Measurements from ENCODE around the gene TUBB4A.

Gene TUBB4A

DNA sequence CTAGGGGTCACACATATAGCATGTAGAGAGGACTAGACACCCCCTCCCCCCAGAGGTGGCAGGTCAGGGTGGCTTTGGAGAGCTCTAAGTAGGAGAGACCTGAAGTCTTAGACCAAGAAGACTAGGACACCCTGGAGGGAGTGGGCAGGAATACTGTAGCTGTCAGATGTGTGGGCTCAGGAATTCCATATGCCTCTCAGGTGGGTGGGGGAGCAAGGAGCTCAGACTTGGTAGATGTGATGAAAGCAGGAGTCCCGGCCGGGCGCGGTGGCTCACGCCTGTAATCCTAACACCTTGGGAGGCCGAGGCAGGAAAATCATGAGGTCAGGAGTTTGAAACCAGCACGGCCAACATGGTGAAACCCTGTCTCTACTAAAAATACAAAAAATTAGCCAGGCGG, 36.4 kb downstream of the TUBB4A start:
- no peak for DNase-seq

DNA sequence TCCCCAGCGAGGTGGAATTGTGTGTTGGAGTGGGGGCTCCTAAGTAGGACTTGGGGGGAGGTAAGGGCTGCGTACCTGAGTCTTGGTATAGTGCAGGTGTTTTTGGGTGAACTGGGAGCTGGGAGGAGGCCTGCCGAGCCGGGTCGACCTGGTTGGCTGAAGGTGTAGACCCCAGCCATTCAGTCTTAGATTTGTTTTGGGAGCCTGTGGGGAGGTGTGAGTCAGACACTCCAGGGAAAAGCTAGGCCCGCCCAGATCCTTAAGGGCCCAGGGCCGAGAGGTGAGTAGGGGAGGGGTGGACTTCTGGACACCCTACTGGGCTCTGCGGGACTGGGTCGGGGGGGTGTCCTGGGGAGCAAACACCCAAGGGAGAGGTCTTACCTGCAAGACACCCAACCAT, 37.1 kb downstream of the TUBB4A start:
- DNase-seq = no peak

DNA sequence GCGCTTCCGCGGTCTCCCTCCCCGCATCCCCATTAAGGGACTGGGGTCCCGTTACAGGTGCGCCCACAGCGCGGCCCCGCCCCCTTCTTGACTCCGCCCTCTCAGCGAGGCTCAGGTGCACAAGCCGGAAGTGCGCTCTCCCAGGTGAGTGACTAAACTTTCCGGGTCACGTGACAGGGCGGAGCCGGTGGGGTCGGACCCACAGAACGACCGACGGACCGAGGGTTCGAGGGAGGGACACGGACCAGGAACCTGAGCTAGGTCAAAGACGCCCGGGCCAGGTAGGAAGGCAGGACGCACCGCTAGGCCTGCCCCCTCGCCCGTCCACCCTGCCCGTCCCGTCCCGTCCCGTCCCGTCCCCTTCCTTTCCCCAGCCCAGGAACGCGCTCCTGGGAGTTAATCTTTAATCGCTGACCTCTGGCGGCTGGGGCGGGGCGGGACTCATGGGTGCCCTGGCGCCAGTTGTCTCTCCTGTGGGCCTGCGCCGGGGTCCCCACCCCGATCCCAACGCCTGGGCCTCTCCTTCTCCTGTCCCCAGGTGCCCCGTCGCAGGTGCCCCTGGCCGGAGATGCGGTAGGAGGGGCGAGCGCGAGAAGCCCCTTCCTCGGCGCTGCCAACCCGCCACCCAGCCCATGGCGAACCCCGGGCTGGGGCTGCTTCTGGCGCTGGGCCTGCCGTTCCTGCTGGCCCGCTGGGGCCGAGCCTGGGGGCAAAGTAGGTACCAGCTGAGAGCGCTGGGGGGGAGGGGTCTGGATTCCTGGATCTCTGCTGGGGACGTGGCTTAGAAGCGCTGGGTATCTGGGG, 37.8 kb downstream of the TUBB4A start, which contains the start of gene CRB3:
Gene CRB3 (plus strand): TSS at position 202 of the 804 bp plus-strand sequence. CDS start 431 bp downstream, at position 633.
- no peak for DNase-seq

DNA sequence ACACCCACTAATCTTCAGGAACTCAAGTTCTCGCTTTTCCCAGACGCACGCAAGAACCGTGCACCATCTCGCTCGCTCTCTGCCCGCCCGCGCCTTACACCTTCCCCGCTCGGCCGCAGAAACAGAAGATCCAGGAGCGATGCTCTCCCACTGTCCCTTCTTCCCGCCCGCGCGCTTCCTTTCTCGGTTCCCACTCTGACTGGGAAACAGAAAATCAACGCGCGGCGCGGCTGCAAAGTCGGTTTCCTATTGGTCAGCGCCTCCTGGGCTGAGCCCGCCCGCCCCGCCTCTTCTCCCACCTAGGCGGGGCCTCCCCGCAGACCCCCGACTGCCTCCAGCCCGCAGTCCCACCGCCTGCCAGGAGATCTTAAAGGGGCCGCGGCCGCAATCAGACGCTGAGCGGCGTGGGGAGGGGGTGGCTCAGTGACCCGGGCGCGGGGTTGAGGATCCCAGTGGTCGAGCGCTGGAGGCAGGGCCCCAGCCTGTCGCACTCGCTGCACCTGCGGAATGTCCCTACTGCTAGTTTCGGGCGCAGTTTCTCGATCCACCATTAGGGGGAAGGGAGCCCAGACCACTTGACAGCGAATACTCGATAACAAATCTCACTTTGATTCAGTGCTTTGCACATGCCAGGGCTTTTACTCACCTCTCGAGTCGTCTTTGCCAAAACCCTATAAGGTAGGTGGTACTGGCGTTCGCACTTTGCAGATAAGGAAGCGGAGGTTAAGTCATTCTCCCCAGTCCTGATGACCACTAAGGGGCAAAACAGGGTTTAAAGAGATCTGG, 41.8 kb downstream of the TUBB4A start:
- DNase-seq = peak; percentile 98

DNA sequence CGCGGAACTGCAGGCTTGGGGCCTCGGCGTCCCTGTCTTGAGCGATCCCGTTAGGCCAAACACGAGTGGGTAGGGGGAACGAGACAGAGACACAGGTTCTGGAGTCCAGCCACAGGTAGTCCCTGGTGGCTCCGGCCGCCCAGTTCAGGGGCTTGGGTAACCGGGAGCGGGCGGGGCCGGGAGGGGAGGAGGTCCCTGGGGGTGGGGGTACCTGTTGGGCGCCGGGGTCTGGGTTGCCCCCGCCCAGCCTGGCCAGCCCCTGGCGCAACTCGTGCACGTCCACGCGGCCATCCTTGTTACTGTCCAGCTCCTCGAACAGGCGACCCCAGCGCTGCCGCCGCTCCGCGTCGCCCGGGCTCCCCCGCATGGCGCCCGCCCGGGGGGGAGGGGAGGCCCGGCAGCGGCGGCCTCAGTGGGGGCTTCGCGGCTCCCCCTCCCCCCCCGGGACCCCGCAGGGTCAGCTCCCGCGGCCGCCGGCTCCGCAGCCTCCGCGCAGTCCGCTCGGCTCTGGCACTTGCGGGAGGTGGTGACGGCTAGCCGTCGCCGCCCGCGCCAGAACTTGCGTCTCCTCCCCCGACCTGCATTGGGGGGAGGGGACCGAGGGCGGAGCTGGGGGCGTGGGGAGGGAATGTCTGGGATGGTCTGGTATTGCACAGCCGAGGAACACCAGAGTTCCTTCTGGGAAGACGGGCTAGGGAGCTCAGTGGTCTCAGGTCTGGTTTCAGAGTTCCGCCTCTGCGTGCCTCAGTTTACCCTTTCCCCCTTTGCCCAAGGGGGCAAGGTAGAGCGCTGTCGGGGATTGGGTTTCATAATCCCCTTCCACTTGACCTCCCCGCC, 42.6 kb downstream of the TUBB4A start, which contains the start of gene SLC25A23:
Gene SLC25A23 (minus strand): TSS at position 531 of the 837 bp plus-strand sequence. CDS start 164 bp downstream, at position 367.
- DNase-seq = peak; percentile 88

DNA sequence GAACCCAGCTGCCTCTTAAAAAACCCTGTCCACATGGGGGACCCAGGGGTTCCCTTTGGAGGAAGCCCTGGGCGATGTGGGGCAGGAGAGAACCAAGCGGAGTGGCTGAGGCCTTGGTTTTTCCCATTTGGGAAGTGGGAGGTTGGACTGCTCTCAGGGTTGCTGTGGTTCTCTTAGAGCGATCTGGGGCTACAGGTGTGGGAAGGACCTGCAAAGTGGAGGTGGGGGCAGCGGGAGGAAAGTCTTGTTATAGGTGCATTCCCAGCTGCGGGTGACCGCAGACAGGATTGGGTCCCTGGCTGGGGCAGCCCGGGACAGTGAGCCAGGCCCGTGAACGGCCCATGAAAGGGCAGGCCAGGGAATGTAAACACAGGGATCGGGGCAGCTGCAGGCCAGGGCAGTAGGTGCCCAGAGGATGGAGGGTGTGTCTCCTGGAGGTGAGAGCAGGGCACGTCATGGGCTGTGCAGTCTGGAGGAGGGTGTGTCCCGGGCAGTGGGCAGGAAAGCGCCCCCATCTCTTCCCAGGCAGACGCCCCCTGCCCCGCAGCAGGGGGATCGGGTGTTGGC, 43.3 kb downstream of the TUBB4A start:
- DNase-seq = no peak

DNA sequence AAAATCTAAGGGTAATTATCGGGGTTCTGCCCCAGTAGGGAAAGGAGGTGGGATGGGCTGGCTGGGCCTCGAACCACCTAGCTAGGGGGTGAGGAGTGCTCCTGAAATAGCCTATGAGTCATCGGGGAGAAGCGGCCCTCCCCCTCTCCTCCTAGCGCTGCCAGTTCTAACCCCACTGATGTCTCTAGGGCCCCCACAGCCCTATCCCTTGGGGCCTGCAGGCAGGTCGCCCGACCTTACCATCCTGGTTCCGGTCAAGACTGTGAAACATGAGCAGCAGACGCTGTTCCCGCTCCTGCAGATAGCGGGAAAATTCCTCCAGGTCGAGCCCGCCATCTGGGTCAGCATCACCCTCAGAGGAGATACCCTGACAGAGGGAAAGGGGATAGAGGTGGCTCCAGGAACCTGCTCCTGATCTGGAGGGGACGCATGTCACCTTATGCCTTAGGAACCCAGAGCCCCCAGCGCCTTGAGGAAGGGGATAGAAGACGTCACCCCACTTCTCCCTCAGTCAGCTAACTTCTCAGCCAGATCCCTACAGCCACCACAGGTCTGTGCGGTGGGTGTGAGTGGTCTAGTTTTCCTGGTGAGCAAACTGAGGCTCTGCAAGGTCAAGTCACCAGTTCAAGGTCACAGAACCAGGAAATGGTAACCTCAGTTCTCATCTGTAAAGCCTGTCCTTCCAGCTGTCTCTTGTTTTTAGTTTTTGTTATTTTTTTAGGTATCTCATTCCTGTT, 44.0 kb downstream of the TUBB4A start:
- DNase-seq = no peak

DNA sequence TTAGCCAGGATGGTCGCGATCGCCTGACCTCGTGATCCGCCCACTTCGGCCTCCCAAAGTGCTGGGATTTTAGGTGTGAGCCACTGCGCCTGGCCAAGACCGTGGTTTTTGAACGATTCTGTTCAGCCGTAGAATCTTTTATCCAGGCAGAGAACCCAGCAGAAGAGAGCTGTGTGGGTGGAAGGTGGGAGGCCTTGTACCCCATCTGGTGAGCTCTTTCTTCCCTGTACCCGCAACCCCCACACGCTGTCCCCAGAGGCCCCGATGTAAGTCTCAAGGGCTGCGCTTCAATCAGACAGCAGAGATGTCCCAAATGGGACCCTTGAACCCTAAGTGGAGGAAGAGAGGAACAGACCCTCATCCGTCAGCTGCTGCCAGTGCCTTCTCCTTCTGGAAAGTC, 46.2 kb downstream of the TUBB4A start:
- DNase-seq = no peak

DNA sequence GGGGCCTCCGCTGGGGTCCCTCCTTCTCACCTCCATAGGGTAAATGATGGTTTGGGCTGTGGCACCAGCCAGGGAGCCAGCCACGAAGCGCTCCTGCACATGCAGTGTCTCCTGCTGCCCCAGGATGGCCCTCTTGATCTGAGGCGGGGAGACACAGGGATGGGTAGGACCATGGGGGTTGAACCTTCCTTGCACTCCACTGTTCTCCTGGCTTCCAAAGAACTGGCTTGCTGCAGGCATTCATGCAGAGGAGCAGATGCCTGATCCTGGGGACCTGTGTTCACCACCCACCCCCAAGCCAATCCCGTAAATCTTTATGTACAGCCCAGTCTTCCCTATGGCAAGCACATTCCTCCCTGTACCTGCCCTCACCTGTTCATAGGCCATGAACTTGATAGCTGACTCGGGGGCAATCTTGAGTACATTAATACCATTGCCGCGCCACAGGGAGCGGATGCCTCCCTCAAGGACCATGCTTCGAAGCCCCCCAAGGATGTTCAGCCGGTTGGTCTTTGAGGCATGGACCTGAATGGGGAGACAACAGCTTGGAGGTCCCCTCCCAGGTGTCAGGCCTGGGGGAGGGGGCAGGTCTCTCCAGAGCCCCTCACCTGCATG, 48.1 kb downstream of the TUBB4A start:
- no peak for DNase-seq

DNA sequence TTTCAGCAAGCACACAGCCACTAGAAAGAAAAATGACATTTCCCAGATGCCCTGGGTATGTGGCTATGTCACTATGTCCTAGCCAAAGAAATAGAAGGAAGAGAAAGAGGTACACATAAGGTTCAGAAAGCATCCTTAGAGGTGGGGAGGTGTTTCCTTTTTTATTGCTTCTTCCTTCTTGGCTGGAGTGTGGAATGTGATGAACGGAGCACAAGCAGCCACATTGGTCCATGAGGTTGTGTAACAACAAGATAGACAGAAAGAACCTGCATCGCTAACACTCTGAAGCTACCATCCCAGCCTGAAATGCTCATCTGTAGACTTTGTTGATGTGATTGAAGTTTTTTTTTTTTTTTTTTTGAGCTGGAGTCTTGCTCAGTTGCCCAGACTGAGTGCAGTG, 49.2 kb downstream of the TUBB4A start:
- DNase-seq = no peak

DNA sequence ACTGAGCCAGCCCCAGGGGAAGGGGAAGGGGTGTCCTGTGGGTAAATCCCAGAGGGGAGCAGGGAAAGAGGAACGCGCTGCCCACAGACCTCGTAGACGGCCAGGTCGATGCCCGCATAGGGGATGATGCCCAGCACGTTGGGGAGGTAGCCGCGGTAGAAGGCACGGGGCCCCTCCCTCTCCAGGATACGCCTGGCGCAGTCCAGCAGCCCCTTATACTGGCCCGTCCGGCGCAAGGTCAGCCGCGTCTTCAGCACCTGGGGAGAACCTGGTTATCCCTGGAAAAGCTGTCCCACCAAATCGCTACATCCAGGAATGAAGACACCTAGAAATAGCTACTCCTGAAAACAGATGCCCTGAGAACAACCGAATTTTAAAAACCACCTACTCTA, 49.9 kb downstream of the TUBB4A start:
- no peak for DNase-seq

DNA sequence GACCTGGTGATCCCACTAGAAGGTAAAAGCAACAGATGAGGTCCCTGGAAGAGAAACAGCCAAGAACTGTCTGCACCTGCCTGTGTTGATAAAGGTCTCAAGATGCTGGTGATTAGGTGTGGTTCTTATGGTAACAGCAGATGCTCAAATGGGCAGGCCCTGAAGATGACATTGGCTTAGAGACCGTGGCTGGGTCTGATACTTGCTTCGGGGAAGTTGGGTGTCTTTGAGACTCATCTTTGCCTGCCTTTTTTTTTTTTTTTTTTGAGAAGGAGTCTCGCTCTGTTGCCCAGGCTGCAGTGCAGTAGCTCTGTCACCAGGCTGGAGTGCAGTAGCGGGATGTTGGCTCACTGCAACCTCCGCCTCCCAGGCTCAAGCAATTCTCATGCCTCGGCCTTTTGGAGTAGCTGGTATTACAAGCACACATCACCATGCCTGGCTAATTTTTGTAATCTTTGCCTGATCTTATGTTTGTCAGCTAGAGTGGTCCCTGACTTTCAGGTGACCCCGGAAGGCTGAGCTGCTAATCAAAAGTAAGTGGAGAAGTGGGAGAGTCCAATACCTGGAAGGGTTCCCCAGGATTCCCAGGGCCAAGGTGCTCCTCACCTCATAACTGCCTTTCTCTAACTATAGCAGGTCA, 50.4 kb downstream of the TUBB4A start:
- no peak for DNase-seq

DNA sequence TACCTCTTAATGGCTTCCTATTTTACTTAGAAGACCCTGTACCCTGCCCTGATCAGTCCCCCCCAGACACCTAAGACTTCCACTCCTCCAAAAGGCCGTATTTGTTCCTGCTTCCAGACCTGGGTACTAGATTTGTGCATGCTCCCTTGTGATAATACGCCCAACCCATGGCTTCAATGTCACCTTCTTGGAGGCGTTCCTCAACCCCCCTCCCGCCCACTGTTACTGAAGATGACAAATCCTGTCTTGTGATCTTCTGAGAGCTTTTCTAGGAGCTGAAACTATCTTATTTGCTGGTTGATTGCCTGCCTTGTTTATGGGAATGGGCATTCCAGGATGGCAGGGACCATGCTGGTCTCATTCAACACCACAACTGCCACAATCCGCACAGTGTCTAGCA, 51.9 kb downstream of the TUBB4A start:
- DNase-seq = no peak

DNA sequence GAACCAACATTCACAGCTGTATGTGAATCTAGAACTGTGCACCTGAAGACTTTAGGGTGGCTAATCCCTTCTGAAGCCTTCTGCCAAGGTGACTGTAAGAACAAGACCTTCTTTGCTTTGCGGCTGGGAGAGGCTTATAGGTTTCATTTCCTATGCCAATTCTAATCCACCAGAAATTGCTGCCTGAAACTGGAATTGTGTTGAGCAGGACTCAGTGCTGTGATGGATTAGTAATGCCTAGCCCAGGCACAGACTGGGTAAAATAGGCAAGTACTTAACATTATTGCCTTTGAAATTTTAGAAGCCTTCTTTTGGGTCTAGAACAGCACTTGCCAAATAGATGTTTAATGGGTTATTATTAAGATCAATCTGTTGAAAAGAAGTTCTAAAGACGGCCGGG, 54.1 kb downstream of the TUBB4A start:
- no peak for DNase-seq

DNA sequence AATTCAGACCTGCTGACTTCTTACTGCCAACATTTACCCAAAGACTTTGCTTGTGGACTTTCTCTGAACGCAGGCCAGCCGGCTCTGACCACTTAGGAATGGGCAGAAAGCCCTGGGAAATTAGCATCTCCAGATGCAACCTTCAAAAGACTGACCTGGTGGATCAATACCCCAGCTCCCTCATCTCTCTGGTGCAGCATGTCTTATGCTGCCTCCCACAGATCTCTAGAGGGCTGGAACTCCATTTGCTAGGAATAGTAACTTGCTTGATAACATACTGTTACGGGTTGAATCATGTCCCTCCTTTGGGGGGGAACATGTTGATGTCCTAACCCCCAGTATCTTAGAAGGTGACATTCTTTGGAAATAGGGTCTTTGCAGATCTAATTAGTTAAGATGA, 55.7 kb downstream of the TUBB4A start:
- DNase-seq = no peak

Data from femur (tissue), 1 donor.